PFSK-1 (cell line): ENCODE results near the gene PPM1A.

ENCODE experiments used
- FOXP2 ChIP-seq: optimal IDR thresholded peaks from 2 replicates; pipeline ENCODE3; 2011; ENCODE audit warnings: borderline replicate concordance, control low read depth, inconsistent platforms; ENCODE audit not compliant: insufficient read depth; ENCODE audit errors: extremely low read length, extremely low read depth
- POLR2AphosphoS5 ChIP-seq: IDR thresholded peaks from 2 replicates; pipeline ENCODE4 v1.6.1; 2012; ENCODE audit warnings: low read depth, mild to moderate bottlenecking, control low read depth, low read length, moderate library complexity
- REST ChIP-seq, 2 experiments: IDR thresholded peaks; 2 replicates each; pipeline versions ENCODE4 v1.6.1 to v1.8.0; 2011 to 2012; ENCODE audit warnings: low read depth in 2 of 2, low read length in 2 of 2, control low read depth in 1 of 2, inconsistent platforms in 1 of 2, mild to moderate bottlenecking in 1 of 2, moderate library complexity in 1 of 2; ENCODE audit not compliant: insufficient read depth in 1 of 2
- SIN3A ChIP-seq: IDR thresholded peaks from 2 replicates; pipeline ENCODE4 v1.6.1; 2012; ENCODE audit warnings: mild to moderate bottlenecking, low read length, moderate library complexity, borderline replicate concordance; ENCODE audit not compliant: insufficient read depth
- TAF1 ChIP-seq: IDR thresholded peaks from 2 replicates; pipeline ENCODE4 v1.6.1; 2012; ENCODE audit warnings: low read length, control low read depth, borderline replicate concordance; ENCODE audit not compliant: insufficient read depth

Gene PPM1A

GRCh38 chr14:60266021-60266937, 17.3 kb downstream of the PPM1A start:
- no peak for TF ChIP-seq TAF1

GRCh38 chr14:60272177-60272576, 23.2 kb downstream of the PPM1A start:
- no peak for TF ChIP-seq TAF1
- no peak for TF ChIP-seq FOXP2
- no peak for TF ChIP-seq REST (IDR thresholded peaks at IDR 0.05; ENCODE audit: insufficient read depth in 1 of 2, low read depth in 2 of 2, low read length in 2 of 2)
- TF ChIP-seq SIN3A, result no peak
- TF ChIP-seq POLR2AphosphoS5, result no peak

- TF ChIP-seq TAF1, result no peak
- TF ChIP-seq SIN3A, result no peak
- TF ChIP-seq POLR2AphosphoS5, result no peak
- no peak for TF ChIP-seq REST (IDR thresholded peaks at IDR 0.05; ENCODE audit: insufficient read depth in 1 of 2, low read depth in 2 of 2, low read length in 2 of 2)
- TF ChIP-seq FOXP2, result no peak
Observed at GRCh38 chr14:60273956-60274355, 24.9 kb downstream of the PPM1A start.

GRCh38 chr14:60274448-60274847, 25.4 kb downstream of the PPM1A start:
- TF ChIP-seq TAF1 (no peak), FOXP2 (no peak), REST (IDR thresholded peaks at IDR 0.05; ENCODE audit: insufficient read depth in 1 of 2, low read depth in 2 of 2, low read length in 2 of 2) (no peak), POLR2AphosphoS5 (no peak), SIN3A (no peak)

GRCh38 chr14:60275932-60276331, 26.9 kb downstream of the PPM1A start:
- TF ChIP-seq REST (IDR thresholded peaks at IDR 0.05; ENCODE audit: insufficient read depth in 1 of 2, low read depth in 2 of 2, low read length in 2 of 2) (no peak), TAF1 (no peak), FOXP2 (no peak), SIN3A (no peak), POLR2AphosphoS5 (no peak)
